Retina (tissue), 1 donor: Measurements from ENCODE around the gene ERN1.

Source experiments
- DNase-seq: peaks from one replicate; pipeline ENCODE4 v3.0.0-alpha.2; 2016

ERN1 gene

GRCh38 chr17:64001763-64002529, 128.0 kb downstream of the ERN1 start:
- no peak for DNase-seq

- DNase-seq: no peak
Observed at GRCh38 chr17:64001091-64001579, 128.8 kb downstream of the ERN1 start.

GRCh38 chr17:63999680-64000531, 130.0 kb downstream of the ERN1 start:
- DNase-seq: no peak

DNA sequence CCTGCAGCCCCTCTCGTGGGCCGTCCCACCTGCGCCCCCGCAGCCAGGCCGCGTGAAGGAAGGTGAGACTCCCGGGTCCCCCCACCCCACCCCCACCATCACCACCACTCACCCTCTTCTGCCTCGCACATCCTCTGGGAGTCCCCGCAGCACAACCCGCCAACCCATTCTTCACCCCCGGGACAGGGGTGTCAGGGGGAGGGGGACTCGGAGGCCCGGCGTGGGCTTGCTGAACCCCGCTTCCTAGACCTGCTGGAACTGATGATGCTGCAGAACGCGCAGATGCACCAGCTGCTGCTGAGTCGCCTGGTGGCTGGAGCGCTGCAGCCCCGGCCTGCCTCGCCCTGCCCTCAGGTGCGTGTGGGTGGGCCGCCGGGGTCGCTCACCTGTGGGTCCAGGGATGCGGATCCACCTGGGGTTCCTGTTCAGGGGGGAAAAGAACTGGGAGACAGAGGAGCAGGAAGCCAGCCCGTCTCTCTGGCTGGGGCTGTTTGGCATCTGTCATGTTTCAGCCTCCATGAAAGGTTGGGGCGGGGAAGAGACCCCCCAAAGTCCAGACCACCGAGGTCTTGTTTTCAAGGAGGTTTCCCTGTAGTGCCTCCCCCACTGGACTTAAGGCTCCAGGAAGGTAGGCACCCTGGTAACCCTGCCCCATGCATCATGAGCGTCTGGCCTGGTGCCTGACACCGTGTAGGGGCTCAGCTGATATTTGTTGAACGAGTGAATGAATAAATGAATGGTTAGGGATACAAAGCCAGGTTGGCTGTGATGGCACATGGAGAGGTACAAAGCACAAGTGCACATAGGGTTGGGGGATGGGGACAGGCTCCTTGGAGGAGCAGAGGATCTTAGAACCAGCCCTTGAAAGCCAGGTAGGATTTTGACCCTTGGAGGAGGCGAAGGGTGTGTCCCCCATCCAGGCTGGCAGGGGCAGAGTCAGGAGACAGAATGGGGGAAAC, 130.9 kb downstream of the ERN1 start:
- no peak for DNase-seq

GRCh38 chr17:63998050-63998720, 131.8 kb downstream of the ERN1 start, which contains the start of gene PRR29:
Gene PRR29, plus strand, starts transcription at chr17:63998351. Its CDS starts 14 bp downstream, at chr17:63998365.
- DNase-seq: peak; percentile 89

DNA sequence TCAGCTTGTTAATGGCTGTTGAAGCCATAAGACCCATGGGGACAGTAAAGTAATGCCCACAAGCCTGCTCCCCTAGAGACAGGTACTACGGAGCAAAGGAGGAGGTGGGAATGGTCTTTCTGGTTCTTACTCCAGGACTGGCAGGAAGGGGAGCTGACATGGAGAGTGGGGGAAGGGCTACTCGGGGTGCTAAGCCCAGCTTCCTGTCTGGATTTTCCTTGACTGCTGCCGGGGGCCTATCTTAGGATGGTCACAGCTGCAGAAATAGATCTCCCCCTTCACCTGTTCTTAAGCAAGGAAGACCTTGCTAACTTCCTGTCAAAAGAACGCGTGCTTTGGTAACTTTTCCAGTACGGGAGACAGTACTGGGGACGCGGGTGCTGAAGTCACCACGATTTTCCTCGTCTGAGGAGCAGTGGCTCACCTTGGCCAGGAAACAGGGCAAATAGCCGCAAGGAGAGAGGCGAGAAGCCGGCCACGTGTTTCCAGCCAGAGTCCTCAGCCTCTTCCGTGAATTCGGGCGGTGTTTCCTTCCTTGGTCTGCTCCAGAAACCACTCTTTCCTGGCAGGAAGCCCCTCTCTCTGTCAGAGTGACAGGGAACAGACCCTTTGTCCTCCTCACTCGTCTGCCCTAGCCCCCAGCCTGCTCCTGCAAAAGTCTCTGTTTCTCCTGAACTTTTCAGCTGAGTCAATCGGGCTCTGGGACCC, 132.4 kb downstream of the ERN1 start:
- no peak for DNase-seq

- no peak for DNase-seq
Observed at GRCh38 chr17:63996430-63997182, 133.3 kb downstream of the ERN1 start.

- no peak for DNase-seq
Observed at GRCh38 chr17:63995626-63996025, 134.3 kb downstream of the ERN1 start.

- DNase-seq: no peak
Observed at GRCh38 chr17:63993368-63993985, 136.5 kb downstream of the ERN1 start.

GRCh38 chr17:63991611-63992010, 138.3 kb downstream of the ERN1 start:
- no peak for DNase-seq

DNA sequence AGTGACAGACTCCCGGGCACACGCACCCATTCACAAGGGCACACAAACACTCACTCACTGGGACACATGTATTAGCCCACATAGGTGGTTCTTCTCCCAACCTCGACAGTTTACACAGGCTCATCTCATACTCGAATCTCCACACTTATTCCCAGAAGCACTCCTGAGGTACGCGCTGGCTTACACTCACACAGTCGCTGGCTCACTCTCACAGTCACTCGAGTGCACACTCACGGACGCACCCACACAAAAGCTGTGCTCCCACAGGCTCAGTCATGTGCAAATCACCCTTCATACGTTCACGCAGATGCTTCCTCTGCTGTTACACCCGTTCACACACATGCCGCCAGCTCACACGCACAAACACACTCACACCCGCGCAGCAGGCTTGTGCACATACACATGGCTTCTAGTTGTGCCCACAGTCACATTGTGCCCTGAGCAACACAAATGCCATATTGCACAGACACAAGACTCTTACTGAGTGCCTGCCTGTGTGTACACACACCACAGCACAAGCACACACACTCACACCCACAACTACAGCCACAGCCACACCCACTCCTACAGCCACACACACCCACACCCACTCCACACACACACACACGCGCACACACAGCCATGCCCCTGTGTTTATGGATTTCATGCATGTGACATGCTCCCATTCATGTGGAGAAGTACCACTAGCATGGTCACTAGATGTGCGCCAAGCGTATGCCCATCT, 140.2 kb downstream of the ERN1 start:
- no peak for DNase-seq
